MV-4-11 (cell line): Measurements from ENCODE around the gene BMPER.

ENCODE experiments used
- DNase-seq: peaks from one replicate; lab custom pipeline; 2025; lab: John Stamatoyannopoulos, UW

Gene BMPER

DNA sequence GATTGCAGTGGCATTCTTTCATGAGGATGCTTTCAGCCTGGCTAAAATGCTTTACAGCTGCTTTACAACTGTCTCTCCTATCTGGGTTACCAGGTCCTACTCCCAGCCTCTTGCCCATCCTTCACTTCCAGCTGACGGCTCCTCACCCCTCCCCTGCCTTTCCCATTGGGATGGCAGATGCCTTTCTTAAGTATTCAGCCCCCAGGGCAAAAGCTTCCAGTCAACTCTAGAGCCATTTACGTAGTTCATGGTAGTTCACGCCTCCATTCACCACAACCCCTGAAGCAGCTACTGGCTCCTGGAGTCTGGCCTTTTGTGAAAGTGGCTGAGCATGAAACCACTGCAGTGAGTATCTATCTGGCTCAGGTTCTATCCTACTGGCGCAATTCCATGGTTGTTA lies 17.2 kb upstream of the BMPER start:
- no peak for DNase-seq

DNA sequence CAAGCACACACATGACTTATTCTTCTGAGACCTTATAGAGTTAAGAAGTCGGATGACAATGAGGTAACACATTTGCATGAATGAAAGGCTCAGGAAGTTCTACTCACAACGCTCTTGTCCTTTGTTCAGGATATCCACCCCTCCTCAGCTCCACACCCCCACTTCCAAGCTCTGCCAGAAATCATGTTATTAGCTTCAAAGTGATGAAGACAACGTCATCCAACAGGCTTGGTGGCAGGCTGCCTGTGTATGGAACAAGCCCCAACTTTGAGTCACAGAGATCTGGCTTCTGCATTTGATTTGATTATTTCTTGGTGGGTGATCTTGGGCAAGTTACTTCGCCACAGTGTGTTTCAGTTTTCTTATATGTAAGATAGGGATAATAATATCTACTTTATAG lies 12.4 kb upstream of the BMPER start:
- DNase-seq, result no peak

DNA sequence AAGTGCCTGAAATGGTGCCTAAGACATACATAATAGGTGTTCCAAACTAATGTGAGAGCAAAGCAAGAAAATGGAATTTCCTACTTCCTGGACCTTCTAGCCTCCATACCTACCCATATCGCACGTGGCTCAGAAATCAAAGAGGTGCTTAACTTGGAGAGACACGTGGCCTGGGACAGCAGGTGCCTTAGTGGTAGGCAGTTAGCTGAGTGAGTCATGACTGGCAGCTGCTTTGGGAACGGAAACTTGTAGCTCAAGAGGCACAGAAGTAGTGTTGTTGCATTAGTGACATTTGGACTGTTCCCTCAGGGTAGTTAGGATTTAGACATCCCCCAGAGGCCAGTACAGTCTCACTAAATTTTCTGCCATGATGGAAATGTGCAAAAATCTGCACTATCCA lies 12.0 kb upstream of the BMPER start:
- no peak for DNase-seq

GRCh38 chr7:33895025-33895804 lies 10.1 kb upstream of the BMPER start:
- peak; percentile 34 for DNase-seq

DNA sequence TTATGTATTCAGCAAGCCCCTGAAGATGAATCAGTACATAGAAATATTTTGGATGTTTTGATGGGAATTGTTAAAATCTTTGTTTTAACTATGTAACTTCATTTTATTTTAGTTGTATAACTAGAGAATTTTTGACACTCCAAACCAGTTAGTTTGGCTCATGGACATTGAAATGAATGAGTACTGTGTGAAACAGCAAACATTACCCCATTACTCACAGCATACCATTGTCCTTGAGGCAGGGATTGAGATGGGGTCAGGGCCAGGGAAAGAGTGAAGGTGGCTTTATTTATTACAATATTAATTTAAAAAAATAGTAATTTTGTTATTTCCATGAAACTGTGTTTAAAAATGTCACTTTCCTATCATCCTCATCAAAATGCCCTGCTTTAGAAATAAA lies 4.8 kb upstream of the BMPER start:
- no peak for DNase-seq

DNA sequence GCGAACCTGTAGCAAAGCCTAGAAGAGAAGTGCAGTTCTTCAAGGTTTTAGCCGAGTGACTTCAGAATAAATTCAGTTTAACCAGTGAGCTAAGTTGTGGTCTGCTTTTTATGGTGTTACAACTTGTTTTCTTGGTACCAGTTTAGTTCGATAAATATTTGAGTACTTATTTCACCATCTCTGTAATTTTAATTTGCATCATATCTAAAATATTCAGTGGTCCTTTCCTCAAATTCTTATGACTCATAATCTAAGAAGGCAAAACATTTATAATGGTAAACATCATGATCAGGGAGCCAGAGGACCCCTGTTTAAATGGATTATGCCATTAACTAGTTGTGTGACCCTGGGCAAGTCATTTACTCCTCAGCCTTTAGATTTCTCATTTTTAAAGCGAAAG lies 4.1 kb upstream of the BMPER start:
- DNase-seq, result no peak

- no peak for DNase-seq
Observed at GRCh38 chr7:33901847-33902246, 3.5 kb upstream of the BMPER start.

GRCh38 chr7:33902746-33903145 lies 2.6 kb upstream of the BMPER start:
- no peak for DNase-seq

GRCh38 chr7:33903791-33904680 lies 1.3 kb upstream of the BMPER start:
- DNase-seq, result no peak

DNA sequence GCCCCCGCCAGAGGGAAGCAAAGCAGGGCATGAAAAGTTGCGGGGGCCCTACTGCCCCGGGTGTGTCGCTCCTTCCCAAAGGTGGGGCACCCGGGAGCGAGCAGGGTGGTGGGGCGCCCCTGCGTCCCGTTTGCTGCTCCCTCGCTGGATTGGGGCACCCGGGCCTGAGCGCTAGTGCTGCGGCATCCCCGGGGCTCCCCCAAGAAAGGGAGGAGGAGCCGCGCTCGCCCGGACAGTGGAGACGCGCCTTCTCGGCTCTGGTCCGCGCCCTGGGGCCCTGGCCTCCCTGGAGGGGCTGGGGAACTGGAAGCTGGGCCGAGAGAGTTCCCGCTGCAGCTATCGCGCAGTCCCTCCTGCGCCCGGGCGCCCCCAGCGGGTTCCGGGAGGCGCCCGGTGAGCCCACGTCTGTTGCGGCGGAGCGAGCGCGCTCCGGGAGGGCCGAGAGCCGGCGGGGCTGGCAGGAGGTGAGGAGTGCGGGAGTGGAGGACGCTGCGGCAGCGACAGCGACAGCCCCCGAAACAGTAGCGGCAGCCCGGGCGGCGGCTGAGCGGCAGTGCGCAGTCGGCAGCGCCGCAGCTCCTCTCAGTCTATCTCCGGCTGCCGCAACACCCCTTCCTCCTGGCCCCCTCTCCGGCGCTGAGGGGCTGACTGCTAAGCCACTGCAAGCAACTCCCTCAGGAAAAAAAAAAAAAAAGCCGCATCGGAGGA lies 504 bp upstream of the BMPER start:
- no peak for DNase-seq

DNA sequence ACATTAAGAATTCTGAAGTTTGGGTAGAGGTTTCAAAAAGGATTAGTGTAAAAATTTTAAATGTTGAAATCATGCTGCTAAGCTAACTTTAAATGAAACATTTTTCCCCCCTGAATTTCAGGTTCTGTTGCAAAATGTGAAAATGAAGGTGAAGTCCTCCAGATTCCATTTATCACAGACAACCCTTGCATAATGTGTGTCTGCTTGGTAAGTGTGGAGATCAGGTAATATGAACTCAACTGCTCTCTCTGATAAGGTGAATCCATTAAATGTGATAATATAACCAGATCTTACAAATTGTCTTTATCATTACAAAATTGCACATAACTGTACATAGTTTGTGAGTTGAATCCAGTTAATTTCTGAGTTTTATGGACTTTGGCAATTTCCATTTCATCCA lies 1.4 kb downstream of the BMPER start:
- no peak for DNase-seq

DNA sequence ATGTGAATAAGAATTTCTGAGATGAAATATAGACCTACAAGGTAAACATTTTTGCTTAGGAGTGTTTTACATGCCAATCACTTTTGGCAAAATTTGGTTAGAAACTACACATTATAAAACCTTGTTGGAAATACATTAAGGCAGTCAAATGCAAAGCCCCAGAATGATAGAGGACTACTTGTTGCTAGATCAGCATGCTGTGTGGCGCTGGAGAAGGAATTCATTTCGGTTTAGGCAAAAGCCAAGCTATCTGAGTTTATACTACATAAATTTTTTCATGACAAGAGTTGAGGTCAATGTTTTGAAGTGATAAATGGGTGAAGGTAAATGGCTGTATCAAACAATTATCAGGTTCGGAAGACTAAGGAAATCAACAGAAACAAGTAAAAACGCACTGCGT lies 2.3 kb downstream of the BMPER start:
- DNase-seq, result no peak

DNA sequence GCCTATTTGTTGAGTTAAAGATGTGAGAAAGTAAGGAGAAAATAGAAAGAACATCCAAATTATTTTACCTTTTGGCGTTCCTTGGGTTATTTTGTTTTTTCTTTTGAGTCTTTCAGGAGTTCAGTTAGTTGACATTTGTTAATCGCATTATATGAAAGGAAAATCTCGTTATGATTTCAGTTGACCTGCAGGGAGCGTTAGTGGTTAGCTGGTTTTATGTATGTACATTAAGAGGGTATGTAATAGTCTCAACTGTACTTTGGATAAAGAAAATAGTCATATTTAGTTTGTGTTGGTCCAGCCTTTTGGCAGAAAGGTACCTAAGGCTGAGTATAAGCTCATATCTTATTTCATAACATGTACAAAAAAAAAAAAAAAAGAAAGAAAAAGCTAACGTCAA lies 4.0 kb downstream of the BMPER start:
- DNase-seq, result no peak

- DNase-seq, result no peak
Observed at GRCh38 chr7:33909755-33910154, 4.4 kb downstream of the BMPER start.

DNA sequence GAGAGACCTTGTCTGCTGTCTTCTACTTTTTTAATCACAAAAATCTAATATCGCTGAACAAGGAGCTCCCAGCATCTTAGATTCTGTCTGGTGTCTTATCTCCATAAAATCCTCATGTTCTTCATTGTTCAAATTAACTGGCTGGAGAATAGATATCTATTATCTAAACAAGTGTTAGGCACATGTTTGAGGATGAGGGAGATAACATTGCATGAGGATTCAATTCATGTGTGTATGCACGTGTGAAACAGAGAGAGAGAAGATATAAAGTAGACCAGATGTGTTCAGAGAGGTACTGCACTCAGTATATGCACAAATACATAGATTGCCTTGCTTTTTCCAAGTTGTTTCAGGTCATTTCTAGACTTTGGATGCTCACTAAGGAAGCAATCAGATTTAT lies 5.4 kb downstream of the BMPER start:
- no peak for DNase-seq

- no peak for DNase-seq
Observed at GRCh38 chr7:33916357-33917081, 11.2 kb downstream of the BMPER start.

DNA sequence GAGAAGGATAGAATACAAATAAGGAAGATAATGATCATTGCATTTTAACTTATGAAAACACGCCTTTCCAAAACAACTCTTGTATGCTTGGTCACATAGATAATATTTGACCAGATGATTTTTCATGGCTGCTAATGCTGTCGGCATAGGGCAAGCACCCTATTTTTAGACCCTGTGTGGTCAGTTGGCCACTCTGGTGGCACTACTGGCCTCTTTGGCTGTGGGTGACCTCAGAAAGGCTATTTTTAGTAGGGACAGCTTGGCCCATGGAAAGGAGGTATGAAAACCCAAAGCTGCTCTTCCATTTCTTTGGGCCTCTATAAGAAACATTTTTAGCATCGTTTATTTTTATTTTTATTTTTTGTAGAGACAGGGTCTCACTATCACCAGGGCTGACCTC lies 12.3 kb downstream of the BMPER start:
- DNase-seq, result no peak

GRCh38 chr7:33918438-33919143 lies 13.3 kb downstream of the BMPER start:
- DNase-seq, result no peak

- no peak for DNase-seq
Observed at GRCh38 chr7:33919449-33919848, 14.1 kb downstream of the BMPER start.

DNA sequence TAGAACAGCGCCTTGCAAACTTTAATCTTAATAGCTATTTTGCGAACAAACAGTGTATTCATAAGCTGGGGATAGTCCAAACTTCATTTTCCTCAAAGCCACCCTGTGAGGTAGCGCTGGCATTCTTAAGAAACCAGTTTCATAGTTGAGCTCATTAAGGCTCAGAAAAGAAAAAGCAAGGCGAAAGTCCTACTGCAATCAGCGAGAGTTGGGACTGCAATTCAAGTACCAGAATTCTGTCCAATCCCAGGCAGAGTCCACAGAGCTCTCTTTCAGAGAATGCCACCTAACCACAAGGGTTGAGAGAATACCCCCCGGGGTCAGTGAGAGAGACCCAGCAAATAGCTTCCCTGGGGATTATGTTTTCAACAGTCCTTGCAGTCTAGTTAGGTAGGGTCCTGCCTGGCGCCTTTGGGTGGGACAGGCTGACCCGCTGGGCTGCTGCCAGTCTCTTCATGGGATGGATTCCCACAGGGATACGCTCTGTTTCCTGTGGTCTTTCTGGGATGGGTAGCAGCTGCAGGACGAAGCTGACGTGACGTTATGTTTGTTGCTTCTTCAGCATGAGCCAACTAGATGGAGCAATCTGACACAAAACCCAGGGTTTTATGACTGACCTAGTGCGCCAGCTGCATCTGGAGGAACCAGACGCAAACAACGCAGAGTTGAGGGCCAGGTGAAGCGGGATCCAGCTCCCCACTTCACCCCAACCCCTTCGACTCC lies 16.0 kb downstream of the BMPER start:
- DNase-seq, result no peak

GRCh38 chr7:33922820-33923219 lies 17.5 kb downstream of the BMPER start:
- no peak for DNase-seq
